Lung (tissue), 16 donors: ENCODE measurements around the gene CCDC32. TPM values are rescaled to one million over a fixed set of nuclear protein-coding genes. Genes with fewer than 3 reads are reported as not detected.

Experiments
- ATAC-seq: fragments of 200-7000 bp; cut with Tn5 transposase; one replicate; pipeline ENCODE4 v1.9.1; 2020; ENCODE audit warnings: moderate number of reproducible peaks; ENCODE audit not compliant: insufficient read depth, low FRiP score
- DNase-seq, 3 donors: peaks; one replicate each; pipeline ENCODE4 v3.0.0-alpha.2; 2013 to 2017
- H3K27ac ChIP-seq, 2 donors: one replicate each; pipeline ENCODE4 v1.5.1; 2013; ENCODE audit warnings: mild to moderate bottlenecking in 2 of 2, moderate library complexity in 2 of 2, control low read depth in 1 of 2, inconsistent platforms in 1 of 2, low read depth in 1 of 2, low read length in 1 of 2
- H3K27me3 ChIP-seq, 3 donors: one replicate each; pipeline ENCODE4 v1.5.1; 2013; ENCODE audit warnings: low read length in 2 of 3; ENCODE audit not compliant: control insufficient read depth in 3 of 3, insufficient read depth in 3 of 3
- H3K36me3 ChIP-seq, 4 donors: one replicate each; pipeline ENCODE4 v1.5.1; 2013; ENCODE audit warnings: low read length in 4 of 4, mild to moderate bottlenecking in 1 of 4, moderate library complexity in 1 of 4; ENCODE audit not compliant: control insufficient read depth in 4 of 4, insufficient read depth in 4 of 4
- H3K4me1 ChIP-seq, 5 donors: one replicate each; pipeline ENCODE4 v1.5.1; 2013; ENCODE audit warnings: low read length in 5 of 5, mild to moderate bottlenecking in 2 of 5, moderate library complexity in 1 of 5; ENCODE audit not compliant: control insufficient read depth in 5 of 5, insufficient read depth in 5 of 5
- H3K4me3 ChIP-seq: one replicate; pipeline ENCODE4 v1.5.1; 2013; ENCODE audit warnings: mild to moderate bottlenecking, control low read depth, moderate library complexity
- H3K9ac ChIP-seq, 2 donors: one replicate each; pipeline ENCODE4 v1.5.1; 2013; ENCODE audit warnings: low read length in 2 of 2, control low read depth in 1 of 2; ENCODE audit not compliant: insufficient read depth in 1 of 2
- H3K9me3 ChIP-seq, 4 donors: one replicate each; pipeline ENCODE4 v1.5.1; 2013; ENCODE audit warnings: low read length in 3 of 4, mild to moderate bottlenecking in 1 of 4, moderate library complexity in 1 of 4; ENCODE audit not compliant: control insufficient read depth in 4 of 4, insufficient read depth in 3 of 4
- WGBS, 2 donors: extraction: QIAGEN DNeasy Blood & Tissue Kit; methylation state at CpG; one replicate each; pipeline ENCODE4 v1.1.7; 2013; 5-methylcytosine and 5-hydroxymethylcytosine counted together
- long read RNA-seq, 5 donors: transcript quantifications; one replicate each; lab custom pipeline, GENCODE V29; 2026
- polyA plus RNA-seq, 2 donors: library from polyadenylated mRNA; stranded (reverse); fragments of 200-250 nt; gene quantifications; one replicate each; pipeline ENCODE4 v1.2.1, GENCODE V29; 2013
- total RNA-seq, 2 donors: library from RNA; depleted of rRNA in 1 of 2; stranded (reverse); fragments of >200 nt in 1 of 2; gene quantifications; one replicate each; pipeline ENCODE4 v1.2.1, GENCODE V29; 2014 to 2021
- TF ChIP-seq, protein P1 (sequence below): IDR thresholded peaks from 2 replicates; pipeline ENCODE4 v1.5.1; 2012; ENCODE audit warnings: mild to moderate bottlenecking; ENCODE audit errors: control extremely low read depth, extremely low read depth
- donor health status: control.
- donor health status: control.
- donor health status: Bipolar disorder and iron deficiency.
- donor health status: healthy.
- donor health status: DM: yes; HTN: yes; CAD: no.

The CCDC32 gene, protein sequence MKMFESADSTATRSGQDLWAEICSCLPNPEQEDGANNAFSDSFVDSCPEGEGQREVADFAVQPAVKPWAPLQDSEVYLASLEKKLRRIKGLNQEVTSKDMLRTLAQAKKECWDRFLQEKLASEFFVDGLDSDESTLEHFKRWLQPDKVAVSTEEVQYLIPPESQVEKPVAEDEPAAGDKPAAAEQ
- total RNA-seq (10 to 100 TPM; 24.5 to 31.8 TPM), polyA plus RNA-seq (10 to 100 TPM; 29.3 to 31.2 TPM)
- long read RNA-seq, donor 1, transcript CCDC32-202 (4 exons, 1,519 nt) = major isoform, 12 of 13 reads
- long read RNA-seq, donor 1, partial matches to known transcripts = 0 of 13 reads
- long read RNA-seq, donor 1, other reads (novel, unspliced or antisense) = 0 of 13 reads
- long read RNA-seq, donor 2, partial matches to known transcripts = 0 of 5 reads
- long read RNA-seq, donor 2, other reads (novel, unspliced or antisense) = 0 of 5 reads
- long read RNA-seq, donor 3, transcript CCDC32-201 (4 exons, 1,704 nt) = major isoform, 6 of 10 reads
- long read RNA-seq, donor 3, partial matches to known transcripts = 0 of 10 reads
- long read RNA-seq, donor 3, other reads (novel, unspliced or antisense) = 0 of 10 reads
- long read RNA-seq, donor 4, transcript CCDC32-202 (4 exons, 1,519 nt) = major isoform, 5 of 6 reads
- long read RNA-seq, donor 4, partial matches to known transcripts = 0 of 6 reads
- long read RNA-seq, donor 4, other reads (novel, unspliced or antisense) = 0 of 6 reads
- long read RNA-seq, donor 5, transcript CCDC32-202 (4 exons, 1,519 nt) = major isoform, 7 of 35 reads
- long read RNA-seq, donor 5, partial matches to known transcripts = 21 of 35 reads
- long read RNA-seq, donor 5, other reads (novel, unspliced or antisense) = 5 of 35 reads

DNA sequence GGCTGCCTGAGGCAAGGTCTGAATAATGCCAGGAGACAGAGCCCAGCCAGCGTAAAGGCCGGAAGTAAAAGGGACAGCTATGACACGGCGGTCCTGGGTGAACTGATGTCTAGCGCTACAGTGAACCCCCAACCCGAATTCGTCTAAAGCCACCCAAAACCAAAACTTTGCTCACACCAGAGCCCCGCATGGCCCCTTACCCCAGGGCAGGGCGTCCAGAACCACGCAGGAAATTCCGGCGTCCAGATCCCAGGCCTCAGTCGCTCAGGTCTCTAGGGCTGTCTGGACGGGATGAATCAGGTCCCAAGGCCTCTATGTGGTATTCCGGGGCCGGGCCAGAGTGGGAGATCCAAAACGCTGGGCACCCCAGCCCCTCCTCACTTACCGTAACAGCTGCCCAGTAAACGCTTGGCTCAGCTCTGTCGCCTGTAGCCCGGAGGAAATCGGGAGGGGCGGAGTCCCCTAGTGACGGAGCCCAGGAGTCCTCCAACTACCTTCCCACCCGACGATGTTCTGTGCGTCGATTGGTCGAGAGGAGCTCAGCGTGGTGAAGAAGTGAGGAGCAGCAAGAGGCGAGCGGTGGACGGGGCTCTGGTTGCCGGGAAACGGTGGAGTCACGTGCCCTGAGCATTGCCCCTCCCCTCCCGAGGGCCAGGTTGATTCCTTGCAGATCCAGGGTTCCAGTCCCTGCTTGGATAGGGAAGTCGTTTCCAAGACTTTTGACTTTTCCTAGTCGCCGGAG lies at the start of gene CCDC32:
CCDC32 (minus strand) TSS at position 452 of the 742 bp plus-strand sequence. CDS start 2,027 bp downstream, outside the sequence.
- Histone ChIP-seq H3K9me3 (no peaks in the 10 kb centered on the region), H3K9ac (peak within 1 kb of the TSS; percentile 60 to 90), H3K4me3 (peak within 1 kb of the TSS; percentile 64), H3K27me3 (no peaks in the 10 kb centered on the region), H3K36me3 (peaks cover 0 to 8% (median 4%) of the 10 kb centered on the region in 4 donors), H3K27ac (peak within 1 kb of the TSS; percentile 93 to 99), H3K4me1 (peaks cover 0 to 15% (median 0%) of the 10 kb centered on the region in 5 donors)
- DNase-seq (peak; percentile 99), ATAC-seq (peak; percentile 95)
- WGBS, 2 donors = 0 to 1% methylated on average over 40 of the region's 40 CpGs
- TF ChIP-seq, protein P1, sequence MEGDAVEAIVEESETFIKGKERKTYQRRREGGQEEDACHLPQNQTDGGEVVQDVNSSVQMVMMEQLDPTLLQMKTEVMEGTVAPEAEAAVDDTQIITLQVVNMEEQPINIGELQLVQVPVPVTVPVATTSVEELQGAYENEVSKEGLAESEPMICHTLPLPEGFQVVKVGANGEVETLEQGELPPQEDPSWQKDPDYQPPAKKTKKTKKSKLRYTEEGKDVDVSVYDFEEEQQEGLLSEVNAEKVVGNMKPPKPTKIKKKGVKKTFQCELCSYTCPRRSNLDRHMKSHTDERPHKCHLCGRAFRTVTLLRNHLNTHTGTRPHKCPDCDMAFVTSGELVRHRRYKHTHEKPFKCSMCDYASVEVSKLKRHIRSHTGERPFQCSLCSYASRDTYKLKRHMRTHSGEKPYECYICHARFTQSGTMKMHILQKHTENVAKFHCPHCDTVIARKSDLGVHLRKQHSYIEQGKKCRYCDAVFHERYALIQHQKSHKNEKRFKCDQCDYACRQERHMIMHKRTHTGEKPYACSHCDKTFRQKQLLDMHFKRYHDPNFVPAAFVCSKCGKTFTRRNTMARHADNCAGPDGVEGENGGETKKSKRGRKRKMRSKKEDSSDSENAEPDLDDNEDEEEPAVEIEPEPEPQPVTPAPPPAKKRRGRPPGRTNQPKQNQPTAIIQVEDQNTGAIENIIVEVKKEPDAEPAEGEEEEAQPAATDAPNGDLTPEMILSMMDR = no peak

DNA sequence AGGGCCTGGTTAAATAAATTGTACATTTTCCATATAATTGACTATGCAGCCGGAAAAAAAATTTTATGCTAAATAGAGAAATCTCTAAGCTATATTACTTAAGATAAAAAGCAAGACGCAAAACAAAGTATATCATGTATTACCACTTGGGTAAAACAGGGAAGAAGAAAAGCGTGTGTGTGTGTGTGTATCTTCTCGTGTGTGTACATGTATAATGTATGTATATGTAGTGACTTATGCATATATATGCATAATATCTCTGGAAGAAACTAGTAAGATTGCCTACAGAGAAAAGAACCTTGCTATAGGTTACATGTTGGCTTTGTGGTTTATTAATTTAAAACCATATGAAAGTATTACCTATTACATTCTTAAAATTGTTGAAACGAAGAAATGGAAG lies 48.2 kb upstream of the CCDC32 start:
- no peaks in the 10 kb centered on the region for H3K4me1 ChIP-seq
- H3K27me3 ChIP-seq = no peaks in the 10 kb centered on the region
- no peaks in the 10 kb centered on the region for H3K36me3 ChIP-seq
- 86 to 88% methylated on average over 5 of the region's 5 CpGs for WGBS, 2 donors
- H3K9ac ChIP-seq = no peak overlapping the region
- no peaks in the 10 kb centered on the region for H3K9me3 ChIP-seq
- DNase-seq (no peak), ATAC-seq (no peak)
- no peak overlapping the region for H3K4me3 ChIP-seq
- H3K27ac ChIP-seq = no peak overlapping the region
- TF ChIP-seq, protein P1 = no peak

DNA sequence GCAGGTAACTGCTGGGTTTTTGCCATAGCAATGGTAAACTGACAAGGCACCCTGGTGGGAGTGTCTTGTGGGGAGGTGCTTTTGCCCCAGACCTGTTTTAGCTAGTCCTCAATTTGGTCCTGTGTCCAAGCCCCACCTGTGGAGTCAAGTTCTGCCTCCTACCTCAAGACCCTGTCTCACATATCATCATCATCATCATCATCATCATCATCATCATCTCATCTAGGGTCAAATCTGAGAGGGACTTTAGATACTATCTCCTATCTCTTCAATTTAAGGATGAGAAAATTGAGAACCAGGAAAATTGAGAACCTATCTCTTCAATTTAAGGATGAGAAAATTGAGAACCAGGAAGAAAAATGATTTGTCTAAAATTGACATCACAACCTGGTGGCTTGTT lies 39.1 kb upstream of the CCDC32 start:
- DNase-seq (no peak), ATAC-seq (no peak)
- TF ChIP-seq, protein P1 = no peak
- Histone ChIP-seq H3K27me3 (no peaks in the 10 kb centered on the region), H3K9me3 (no peaks in the 10 kb centered on the region), H3K4me1 (no peaks in the 10 kb centered on the region), H3K36me3 (peaks cover 0 to 5% (median 0%) of the 10 kb centered on the region in 4 donors), H3K9ac (no peak overlapping the region), H3K27ac (no peak overlapping the region), H3K4me3 (no peak overlapping the region)
